ENCODE data around the gene CLASP1.

DNA sequence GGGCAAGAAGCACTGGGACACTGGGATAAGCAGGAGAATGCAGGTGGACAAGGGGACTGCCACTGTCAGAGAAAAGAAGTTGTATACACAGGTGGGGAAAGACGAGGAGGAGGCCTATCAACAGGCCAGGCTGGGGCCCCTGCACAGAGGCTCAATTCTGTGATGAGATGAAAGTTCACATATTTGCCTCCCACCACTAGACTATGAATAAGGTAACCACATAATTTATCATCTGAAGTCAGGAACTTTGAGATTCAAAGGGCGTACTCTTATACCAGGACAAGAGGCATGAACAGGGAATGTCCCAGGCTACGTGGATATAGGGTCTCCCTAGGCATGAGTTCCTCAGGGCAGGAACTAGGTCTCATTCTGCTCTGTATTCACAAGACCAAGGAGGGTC lies 84.4 kb downstream of the CLASP1 start:
- TF ChIP-seq FOSL1 (IDR thresholded peaks at IDR 0.05; ENCODE audit: insufficient read depth, low read depth, low read length): no peak
- TF ChIP-seq SIX5 (IDR thresholded peaks at IDR 0.05; ENCODE audit: low read depth, low read length): no peak
- TF ChIP-seq RAD21 (IDR thresholded peaks at IDR 0.05 in 1 of 2, conservative IDR thresholded peaks at IDR 0.05 in 1 of 2; ENCODE audit: low read depth in 2 of 2, low read length in 2 of 2): no peak
- no peak for TF ChIP-seq ZNF274 (IDR thresholded peaks at IDR 0.05; ENCODE audit: borderline replicate concordance, extremely low read depth, low read length)
- no peak for TF ChIP-seq EP300 (IDR thresholded peaks at IDR 0.05; ENCODE audit: borderline replicate concordance in 1 of 2, low read depth in 2 of 2, low read length in 2 of 2)
- no peak for TF ChIP-seq EZH2 (IDR thresholded peaks at IDR 0.05; ENCODE audit: low read depth, low read length, severe bottlenecking)
- no peak for TF ChIP-seq YY1 (IDR thresholded peaks at IDR 0.05; ENCODE audit: low read depth, low read length)
- TF ChIP-seq CTCF (IDR thresholded peaks at IDR 0.05; ENCODE audit: control extremely low read depth in 1 of 3, insufficient read depth in 1 of 3, low read depth in 1 of 3, low read length in 3 of 3): no peak
- TF ChIP-seq CHD2 (IDR thresholded peaks at IDR 0.05; ENCODE audit: low read length): no peak
- TF ChIP-seq, protein P1, sequence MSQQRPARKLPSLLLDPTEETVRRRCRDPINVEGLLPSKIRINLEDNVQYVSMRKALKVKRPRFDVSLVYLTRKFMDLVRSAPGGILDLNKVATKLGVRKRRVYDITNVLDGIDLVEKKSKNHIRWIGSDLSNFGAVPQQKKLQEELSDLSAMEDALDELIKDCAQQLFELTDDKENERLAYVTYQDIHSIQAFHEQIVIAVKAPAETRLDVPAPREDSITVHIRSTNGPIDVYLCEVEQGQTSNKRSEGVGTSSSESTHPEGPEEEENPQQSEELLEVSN (IDR thresholded peaks at IDR 0.05): no peak
- no peak for TF ChIP-seq EGR1 (IDR thresholded peaks at IDR 0.05; ENCODE audit: borderline replicate concordance, low read depth, low read length)
- no peak for TF ChIP-seq RFX5 (IDR thresholded peaks at IDR 0.05; ENCODE audit: borderline replicate concordance, low read depth, low read length)
- no peak for TF ChIP-seq JUND (IDR thresholded peaks at IDR 0.05; ENCODE audit: low read length)

Data from H1 (cell line).